MM.1S (cell line): ENCODE results near the gene NMNAT3.

ENCODE experiments used
- DNase-seq: peaks from one replicate; pipeline ENCODE4 v3.0.0-alpha.2; 2015
- H2AFZ ChIP-seq: fragments of 300-600 bp; sonication (generic); 2 replicates; pipeline ENCODE4 v1.6.0; 2016; ENCODE audit warnings: antibody characterized with exemption, low read length
- H3F3A ChIP-seq: fragments of 300-600 bp; sonication (generic); 2 replicates; pipeline ENCODE4 v1.6.1; 2016; ENCODE audit warnings: mild to moderate bottlenecking, antibody characterized with exemption, low read length, moderate library complexity, mixed read lengths; ENCODE audit not compliant: insufficient read depth
- H3K27ac ChIP-seq: fragments of 300-600 bp; sonication (generic); 2 replicates; pipeline ENCODE4 v1.5.1; 2016; ENCODE audit warnings: mild to moderate bottlenecking, low read length
- H3K27me3 ChIP-seq: fragments of 300-600 bp; sonication (generic); replicated peaks from 2 replicates; pipeline ENCODE4 v1.6.0; 2016; ENCODE audit warnings: low read length; ENCODE audit not compliant: insufficient read depth
- H3K36me3 ChIP-seq: fragments of 300-600 bp; sonication (generic); replicated peaks from 2 replicates; pipeline ENCODE4 v1.6.1; 2016; ENCODE audit warnings: mild to moderate bottlenecking, low read length, mixed read lengths; ENCODE audit not compliant: insufficient read depth
- H3K4me1 ChIP-seq: fragments of 300-600 bp; sonication (generic); 2 replicates; pipeline ENCODE4 v1.6.1; 2016; ENCODE audit warnings: low read length, mixed read lengths
- H3K4me2 ChIP-seq: fragments of 300-600 bp; sonication (generic); 2 replicates; pipeline ENCODE4 v1.6.0; 2016; ENCODE audit warnings: low read depth, low read length
- H3K4me3 ChIP-seq: fragments of 300-600 bp; sonication (generic); 2 replicates; pipeline ENCODE4 v1.5.1; 2016; ENCODE audit warnings: low read length, mixed read lengths
- H3K79me2 ChIP-seq: fragments of 300-600 bp; sonication (generic); 2 replicates; pipeline ENCODE4 v1.6.1; 2016; ENCODE audit warnings: mixed run types, low read length, mixed read lengths
- H3K9ac ChIP-seq: fragments of 300-600 bp; sonication (generic); 2 replicates; pipeline ENCODE4 v1.6.1; 2016; ENCODE audit warnings: low read length, mixed read lengths
- H3K9me2 ChIP-seq: fragments of 300-600 bp; sonication (generic); replicated peaks from 2 replicates; pipeline ENCODE4 v1.6.1; 2016; ENCODE audit warnings: mild to moderate bottlenecking, low read length, mixed read lengths; ENCODE audit not compliant: insufficient read depth
- H3K9me3 ChIP-seq: fragments of 300-600 bp; sonication (generic); replicated peaks from 2 replicates; pipeline ENCODE4 v1.6.1; 2016; ENCODE audit warnings: mild to moderate bottlenecking, low read length, mixed read lengths; ENCODE audit not compliant: insufficient read depth
- H4K20me1 ChIP-seq: fragments of 300-600 bp; sonication (generic); 2 replicates; pipeline ENCODE4 v1.6.1; 2016; ENCODE audit warnings: mild to moderate bottlenecking, low read length, moderate library complexity, mixed read lengths; ENCODE audit not compliant: insufficient read depth
- CTCF ChIP-seq: fragments of 300-600 bp; sonication (generic); IDR thresholded peaks from 2 replicates; pipeline ENCODE4 v1.5.1; 2016; ENCODE audit warnings: antibody characterized with exemption, low read length, mixed read lengths
- EZH2 ChIP-seq: fragments of 300-600 bp; sonication (generic); optimal IDR thresholded peaks from 2 replicates; pipeline ENCODE3; 2017; ENCODE audit warnings: low read depth, mild to moderate bottlenecking, antibody characterized with exemption, low read length, mixed read lengths
- EZH2phosphoT487 ChIP-seq: fragments of 300-600 bp; sonication (generic); IDR thresholded peaks from 2 replicates; pipeline ENCODE4 v1.6.1; 2018; ENCODE audit warnings: antibody characterized with exemption, low read length

The NMNAT3 gene

GRCh38 chr3:139686624-139687023, 8.9 kb upstream of the NMNAT3 start:
- Histone ChIP-seq H3K27me3 (no peaks in the 10 kb centered on the region), H3F3A (no peaks in the 10 kb centered on the region), H3K27ac (no peak overlapping the region), H3K79me2 (no peaks in the 10 kb centered on the region), H3K4me2 (no peak overlapping the region), H3K9me3 (no peaks in the 10 kb centered on the region), H4K20me1 (no peaks in the 10 kb centered on the region), H3K9ac (no peak overlapping the region), H2AFZ (no peak overlapping the region), H3K4me1 (no peaks in the 10 kb centered on the region), H3K4me3 (no peak overlapping the region), H3K9me2 (no peaks in the 10 kb centered on the region), H3K36me3 (no peaks in the 10 kb centered on the region)
- no peak for TF ChIP-seq EZH2phosphoT487
- TF ChIP-seq CTCF = no peak
- no peak for TF ChIP-seq EZH2
- no peak for DNase-seq

- no peak for DNase-seq
- Histone ChIP-seq H3K9ac (no peak overlapping the region), H3K9me3 (no peaks in the 10 kb centered on the region), H3K27ac (no peak overlapping the region), H3K79me2 (no peaks in the 10 kb centered on the region), H3K4me1 (no peaks in the 10 kb centered on the region), H3K36me3 (no peaks in the 10 kb centered on the region), H4K20me1 (no peaks in the 10 kb centered on the region), H3F3A (no peaks in the 10 kb centered on the region), H3K9me2 (no peaks in the 10 kb centered on the region), H3K4me2 (no peak overlapping the region), H3K27me3 (no peaks in the 10 kb centered on the region), H3K4me3 (no peak overlapping the region), H2AFZ (no peak overlapping the region)
- TF ChIP-seq EZH2 (no peak), CTCF (no peak), EZH2phosphoT487 (no peak)
Measured at GRCh38 chr3:139686206-139686605, 8.4 kb upstream of the NMNAT3 start.

GRCh38 chr3:139679220-139679775, 1.5 kb upstream of the NMNAT3 start:
- Histone ChIP-seq H3K4me2 (no peak overlapping the region), H3K27ac (no peak overlapping the region), H2AFZ (no peak overlapping the region), H3K36me3 (no peaks in the 10 kb centered on the region), H3K9me3 (no peaks in the 10 kb centered on the region), H3K27me3 (no peaks in the 10 kb centered on the region), H3K9me2 (no peaks in the 10 kb centered on the region), H3F3A (peaks cover 10% of the 10 kb centered on the region; the same call in 1 of the 2 replicates), H3K9ac (no peak overlapping the region), H3K79me2 (no peaks in the 10 kb centered on the region), H3K4me3 (no peak overlapping the region), H3K4me1 (0 out of 2 replicates have a peak, but pooled peaks cover 4% of the 10 kb centered on the region), H4K20me1 (no peaks in the 10 kb centered on the region)
- DNase-seq = no peak
- no peak for TF ChIP-seq CTCF
- no peak for TF ChIP-seq EZH2
- no peak for TF ChIP-seq EZH2phosphoT487
